Islet precursor cell (in vitro differentiated cells): ENCODE data around the gene INPP4A.

Experiments used
- DNase-seq: peaks from one replicate; pipeline ENCODE4 v3.0.0-alpha.2; 2018

Gene INPP4A

GRCh38 chr2:98498703-98499440 lies 54.2 kb downstream of the INPP4A start:
- no peak for DNase-seq

DNA sequence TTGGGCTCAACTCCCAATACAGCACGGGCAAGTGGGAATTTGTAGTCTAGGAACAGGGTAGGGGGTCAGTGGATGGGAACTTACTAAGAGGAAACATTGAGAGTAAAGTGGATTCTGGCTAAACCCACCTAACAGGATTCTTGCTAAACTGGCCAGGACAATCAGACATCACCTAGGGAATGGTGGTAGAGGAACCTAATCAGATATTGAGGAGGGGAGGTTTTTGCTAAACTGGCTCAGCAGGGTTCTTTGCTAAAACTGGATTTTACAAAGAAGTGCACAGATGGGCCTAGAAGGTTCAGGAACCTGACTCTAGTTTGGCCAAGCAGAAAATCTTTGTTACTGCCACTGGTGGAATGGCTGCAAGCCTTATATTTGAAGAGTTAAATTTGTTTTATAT lies 55.9 kb downstream of the INPP4A start:
- peak; percentile 54 for DNase-seq

GRCh38 chr2:98501223-98501622 lies 56.6 kb downstream of the INPP4A start:
- no peak for DNase-seq

GRCh38 chr2:98501876-98502275 lies 57.2 kb downstream of the INPP4A start:
- peak; percentile 80 for DNase-seq

GRCh38 chr2:98502556-98503335 lies 58.1 kb downstream of the INPP4A start:
- peak; percentile 55 for DNase-seq

DNA sequence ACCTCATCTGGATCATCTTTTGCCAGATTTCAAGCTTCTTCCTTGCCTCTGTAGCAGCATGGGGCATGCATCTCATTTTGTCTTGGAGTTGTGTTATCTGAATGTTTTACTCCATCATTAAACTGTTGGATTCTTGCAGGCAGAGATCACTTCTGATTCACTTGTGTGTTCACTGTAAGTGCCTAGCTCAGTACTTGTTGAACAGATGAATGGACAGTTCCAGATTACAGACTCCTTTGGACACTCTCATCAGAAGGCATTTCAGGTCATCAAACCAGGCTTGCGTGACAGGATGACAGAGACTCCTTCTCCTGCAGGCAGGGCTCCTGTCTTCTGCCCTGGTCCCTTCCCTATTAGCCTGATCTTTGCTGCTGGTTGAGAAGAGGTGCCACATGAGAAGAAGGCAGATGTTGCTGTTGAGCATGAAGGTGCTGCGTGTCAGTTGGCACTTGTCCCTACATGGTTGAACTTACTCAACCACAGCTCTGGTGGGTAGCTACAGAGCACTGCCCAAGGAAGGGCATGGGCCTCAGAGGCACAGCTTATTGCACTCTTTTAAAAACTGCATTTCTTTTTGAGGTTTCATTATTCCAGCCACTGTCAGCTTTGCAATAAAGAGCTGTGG lies 58.9 kb downstream of the INPP4A start:
- peak; percentile 39 for DNase-seq

- DNase-seq, result peak; percentile 34
These were observed 59.9 kb downstream of the INPP4A start for GRCh38 chr2:98504381-98505109.

DNA sequence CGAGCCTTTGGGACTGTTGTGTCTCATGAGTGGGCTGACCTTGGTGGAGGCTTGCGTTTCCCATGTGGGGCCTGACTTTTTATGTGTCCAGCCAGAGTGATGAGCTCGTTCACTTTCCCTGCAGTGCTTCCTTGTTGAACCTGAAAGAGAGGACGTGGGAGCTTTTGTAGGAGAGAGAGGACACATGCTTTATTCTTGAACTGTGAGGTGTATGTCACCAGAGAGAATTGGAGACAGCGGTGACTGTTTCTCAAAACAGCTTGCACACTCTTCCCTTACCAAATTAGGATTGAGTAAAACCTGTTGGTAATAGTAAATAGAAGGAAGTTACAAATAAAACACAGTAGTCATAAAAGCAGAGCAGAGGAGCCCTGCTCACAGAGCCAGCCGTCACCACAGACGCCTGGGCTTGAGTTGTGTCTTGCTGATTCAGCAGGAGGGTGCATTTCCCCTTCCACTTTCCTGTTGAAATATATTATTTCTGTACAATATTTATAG lies 60.7 kb downstream of the INPP4A start:
- peak; percentile 55 for DNase-seq

DNA sequence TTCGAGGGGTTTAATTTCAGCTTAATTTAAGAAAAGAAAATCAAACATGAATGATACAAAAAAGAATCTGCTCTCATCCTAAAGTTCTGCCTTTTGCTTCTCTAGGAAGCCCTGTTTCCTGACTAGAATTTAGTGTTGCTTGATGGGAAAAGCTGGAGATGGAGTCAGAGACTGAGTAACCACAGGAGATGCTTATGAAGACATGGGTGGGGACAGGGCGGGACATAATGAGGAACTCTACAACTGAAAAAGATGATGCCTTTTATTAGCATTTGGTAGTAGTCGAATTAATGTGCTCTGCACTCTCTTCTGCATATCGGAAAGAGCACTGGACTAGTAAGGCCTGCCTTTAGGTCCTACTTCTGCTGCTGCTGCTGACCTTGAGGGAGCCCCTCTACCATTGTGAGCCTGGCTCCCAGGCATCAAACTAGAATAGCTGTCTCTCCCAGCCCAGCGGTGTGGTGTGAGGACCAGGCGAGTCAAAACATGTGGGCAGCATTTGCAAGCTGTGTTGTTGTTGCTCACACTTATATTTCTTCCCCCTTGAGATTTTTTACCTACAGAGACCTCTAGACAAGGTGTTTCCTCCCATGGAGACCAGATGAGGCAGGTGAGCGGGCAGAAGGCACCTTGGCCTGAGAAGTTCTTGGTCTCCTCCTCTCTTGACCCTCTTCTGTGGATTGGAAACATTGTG lies 61.5 kb downstream of the INPP4A start:
- no peak for DNase-seq

DNA sequence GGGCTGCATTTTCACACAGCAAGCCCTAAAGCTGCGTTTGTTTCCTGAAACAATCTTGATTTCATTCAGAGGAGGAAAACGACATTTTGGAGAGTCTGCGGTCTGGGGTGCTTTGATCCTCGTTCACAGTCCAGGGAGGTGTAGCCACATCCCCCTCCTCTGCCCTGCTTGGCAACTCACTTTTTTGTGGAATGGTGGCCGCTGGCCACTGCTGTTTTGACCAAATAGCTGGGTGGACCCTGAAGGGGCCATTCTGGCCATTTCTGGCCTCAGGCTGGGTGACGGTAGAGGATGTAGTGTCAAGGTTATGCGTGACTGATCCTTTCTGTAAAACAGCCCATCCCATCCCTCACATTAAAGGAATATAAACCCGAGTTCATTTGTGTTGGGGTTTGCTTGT lies 62.2 kb downstream of the INPP4A start:
- no peak for DNase-seq

GRCh38 chr2:98507461-98507860 lies 62.8 kb downstream of the INPP4A start:
- no peak for DNase-seq

DNA sequence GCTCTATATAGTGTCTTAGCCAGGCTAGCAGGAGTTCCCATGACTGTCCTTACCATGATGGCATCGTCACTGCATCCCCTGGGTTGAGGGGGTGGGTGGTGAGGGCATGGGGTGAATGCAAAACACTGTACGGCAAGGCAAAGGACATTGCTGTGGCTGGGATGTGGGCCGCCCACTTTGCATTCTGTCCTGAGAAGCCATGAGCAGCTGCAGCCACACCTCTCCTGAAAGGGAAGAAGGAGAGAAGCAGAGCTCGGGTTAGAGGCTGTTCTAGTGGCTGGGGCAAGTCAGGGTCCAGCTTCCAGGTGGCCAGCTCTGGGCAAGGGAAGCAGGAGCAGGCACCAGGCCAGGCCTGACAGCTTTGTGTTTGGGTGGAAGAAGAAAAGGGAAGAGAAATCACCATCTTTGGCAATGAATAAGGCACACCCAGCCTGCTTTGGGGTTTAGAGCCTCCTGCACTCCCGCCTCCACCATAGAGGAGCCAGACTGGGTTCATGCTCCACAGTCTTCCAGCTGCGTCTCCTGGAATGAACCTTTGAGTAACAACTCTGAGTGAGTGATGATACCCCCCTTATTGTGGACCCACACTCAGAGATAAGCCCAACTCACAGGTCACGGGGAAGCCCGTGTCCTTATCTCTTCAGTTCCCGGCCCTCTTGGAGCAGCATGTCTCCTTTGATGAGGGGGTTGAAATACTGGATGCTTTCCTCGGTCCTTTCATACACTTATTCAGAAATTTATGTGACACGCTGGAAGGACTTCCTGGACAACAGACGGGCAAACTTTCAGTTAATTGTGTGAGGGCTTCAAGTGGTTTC lies 63.4 kb downstream of the INPP4A start:
- no peak for DNase-seq

- DNase-seq, result no peak
These were observed 64.0 kb downstream of the INPP4A start for GRCh38 chr2:98508709-98509066.

DNA sequence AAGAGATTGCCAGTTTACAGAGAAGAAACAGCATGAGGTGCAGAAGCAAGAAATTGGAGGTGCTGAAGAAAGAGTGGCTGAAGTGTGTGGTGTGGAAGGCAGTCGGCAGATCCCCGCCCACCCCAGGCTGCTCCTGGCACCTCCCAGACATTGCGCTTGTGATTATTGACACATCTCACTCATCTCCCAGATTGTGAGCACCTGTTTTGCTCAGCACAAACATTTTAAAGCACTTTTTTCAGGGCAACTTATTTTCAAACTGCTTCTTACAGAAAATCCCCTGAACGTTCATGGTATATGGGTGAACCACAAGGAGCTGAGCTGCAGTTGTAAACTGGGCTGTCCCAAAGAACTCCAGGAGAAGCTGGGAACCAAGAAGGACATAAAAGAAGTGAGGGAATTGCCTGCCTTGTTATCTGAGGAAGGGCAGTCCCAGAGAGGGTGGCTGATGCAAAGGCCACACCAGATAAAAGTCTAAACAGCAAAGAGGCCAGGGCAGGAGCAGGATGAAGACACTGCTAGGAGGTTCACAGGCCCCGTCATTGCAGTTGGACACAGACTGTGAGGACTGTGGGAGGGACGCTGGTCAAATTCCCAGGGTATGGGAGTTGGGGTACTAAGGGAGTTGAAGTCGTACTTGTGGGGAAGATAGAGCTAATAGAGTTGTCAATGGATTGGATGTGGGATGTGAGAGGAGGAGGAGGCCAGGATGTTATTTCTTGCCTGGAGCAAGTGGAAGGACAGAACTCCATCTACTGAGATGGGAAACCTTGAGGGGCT lies 65.1 kb downstream of the INPP4A start:
- DNase-seq, result no peak

GRCh38 chr2:98510322-98510662 lies 65.6 kb downstream of the INPP4A start:
- no peak for DNase-seq

DNA sequence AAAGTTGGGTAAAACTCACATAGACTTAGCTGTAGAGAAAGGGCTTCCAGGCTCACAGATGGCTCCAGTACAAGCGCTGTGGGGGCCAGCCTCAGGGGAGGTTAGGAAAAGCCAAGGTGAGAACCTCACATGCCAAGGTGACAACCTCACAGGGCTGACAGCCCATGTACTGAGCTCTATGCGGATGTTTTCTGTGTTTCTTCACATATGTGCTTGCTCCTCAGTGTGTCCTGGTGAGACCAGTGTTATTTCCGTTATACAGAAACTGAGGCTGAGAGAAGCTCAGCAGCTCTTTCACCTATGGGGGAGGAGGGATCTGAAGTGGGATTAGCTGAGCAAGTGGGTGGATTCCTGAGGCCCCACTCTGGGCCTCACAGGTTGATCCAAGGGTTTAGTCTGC lies 67.3 kb downstream of the INPP4A start:
- DNase-seq, result no peak

DNA sequence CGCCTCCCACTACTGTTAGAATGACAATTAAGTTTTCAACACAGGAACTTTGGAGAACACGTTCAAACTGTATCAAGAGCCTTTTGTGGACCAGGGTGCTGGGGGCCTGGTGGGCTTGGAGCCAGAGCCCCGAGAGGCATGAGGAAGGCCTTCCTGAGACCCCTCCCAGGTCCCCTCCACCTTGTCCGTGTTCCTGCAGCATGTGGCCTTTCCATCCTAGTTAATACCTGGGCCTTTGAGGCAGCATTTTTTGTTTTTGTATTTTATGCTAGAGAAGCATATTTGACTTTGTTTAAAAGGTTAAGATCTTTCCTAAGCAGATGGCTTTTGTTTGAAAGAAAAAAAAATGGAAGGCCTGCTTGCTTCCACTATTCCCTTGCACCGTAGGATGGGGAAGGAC lies 68.0 kb downstream of the INPP4A start:
- DNase-seq, result no peak

GRCh38 chr2:98514096-98514639 lies 69.5 kb downstream of the INPP4A start:
- no peak for DNase-seq

GRCh38 chr2:98514879-98515249 lies 70.2 kb downstream of the INPP4A start:
- no peak for DNase-seq

- no peak for DNase-seq
These were observed 70.8 kb downstream of the INPP4A start for GRCh38 chr2:98515250-98515991.
